Loucy (cell line): ENCODE data around the gene DDOST.

Source experiments
- H2AFZ ChIP-seq: fragments of 200-600 bp; sonication (generic); 2 replicates; pipeline ENCODE4 v1.6.0; 2016; ENCODE audit warnings: antibody characterized with exemption, mild to moderate bottlenecking, low read length, moderate library complexity
- H3F3A ChIP-seq: fragments of 200-600 bp; 2 replicates; pipeline ENCODE4 v1.6.0; 2016; ENCODE audit warnings: antibody characterized with exemption, low read depth, mild to moderate bottlenecking
- H3K27me3 ChIP-seq: fragments of 200-600 bp; sonication (generic); 2 replicates; pipeline ENCODE4 v1.6.1; 2014; ENCODE audit warnings: low read length, mild to moderate bottlenecking; ENCODE audit not compliant: insufficient read depth, poor library complexity, severe bottlenecking
- H3K36me3 ChIP-seq: fragments of 200-600 bp; sonication (generic); 2 replicates; pipeline ENCODE4 v1.6.1; 2016; ENCODE audit warnings: low read length; ENCODE audit not compliant: insufficient read depth
- H3K4me1 ChIP-seq: fragments of 200-600 bp; sonication (generic); 2 replicates; pipeline ENCODE4 v1.5.1; 2014; ENCODE audit warnings: low read length, mild to moderate bottlenecking; ENCODE audit not compliant: insufficient read depth, poor library complexity, severe bottlenecking
- H3K4me2 ChIP-seq: fragments of 200-600 bp; sonication (generic); 2 replicates; pipeline ENCODE4 v1.6.0; 2014; ENCODE audit warnings: antibody characterized with exemption, low read length, low read depth, mild to moderate bottlenecking; ENCODE audit not compliant: poor library complexity, severe bottlenecking
- H3K4me3 ChIP-seq: fragments of 200-600 bp; sonication (generic); 2 replicates; pipeline ENCODE4 v1.5.1; 2014; ENCODE audit warnings: low read length, mild to moderate bottlenecking, mixed read lengths; ENCODE audit not compliant: poor library complexity, severe bottlenecking
- H3K79me2 ChIP-seq: fragments of 200-600 bp; sonication (generic); 2 replicates; pipeline ENCODE4 v1.6.1; 2014; ENCODE audit warnings: low read length; ENCODE audit not compliant: insufficient read depth
- H3K9ac ChIP-seq: fragments of 200-600 bp; sonication (generic); 2 replicates; pipeline ENCODE4 v1.6.0; 2014; ENCODE audit warnings: mild to moderate bottlenecking, low read depth, low read length, moderate library complexity; ENCODE audit not compliant: poor library complexity, severe bottlenecking
- H3K9me2 ChIP-seq: fragments of 200-600 bp; sonication (generic); replicated peaks from 2 replicates; pipeline ENCODE4 v1.6.1; 2016; ENCODE audit warnings: low read depth, low read length, mixed read lengths
- H3K9me3 ChIP-seq: fragments of 200-600 bp; sonication (generic); 2 replicates; pipeline ENCODE4 v1.6.1; 2014; ENCODE audit warnings: mild to moderate bottlenecking, antibody characterized with exemption, low read length, low read depth; ENCODE audit not compliant: insufficient read depth
- H4K20me1 ChIP-seq: fragments of 200-600 bp; sonication (generic); 2 replicates; pipeline ENCODE4 v1.6.0; 2014; ENCODE audit warnings: antibody characterized with exemption, low read length, mild to moderate bottlenecking; ENCODE audit not compliant: insufficient read depth, poor library complexity, severe bottlenecking
- CTCF ChIP-seq: fragments of 200-600 bp; sonication (generic); conservative IDR thresholded peaks from 2 replicates; pipeline ENCODE4 v1.5.1; 2014; ENCODE audit warnings: mild to moderate bottlenecking, antibody characterized with exemption, low read length
- EZH2phosphoT487 ChIP-seq: fragments of 200-600 bp; IDR thresholded peaks from 2 replicates; pipeline ENCODE4 v1.6.1; 2018; ENCODE audit warnings: antibody characterized with exemption, mild to moderate bottlenecking, moderate library complexity, borderline replicate concordance

DDOST gene

DNA sequence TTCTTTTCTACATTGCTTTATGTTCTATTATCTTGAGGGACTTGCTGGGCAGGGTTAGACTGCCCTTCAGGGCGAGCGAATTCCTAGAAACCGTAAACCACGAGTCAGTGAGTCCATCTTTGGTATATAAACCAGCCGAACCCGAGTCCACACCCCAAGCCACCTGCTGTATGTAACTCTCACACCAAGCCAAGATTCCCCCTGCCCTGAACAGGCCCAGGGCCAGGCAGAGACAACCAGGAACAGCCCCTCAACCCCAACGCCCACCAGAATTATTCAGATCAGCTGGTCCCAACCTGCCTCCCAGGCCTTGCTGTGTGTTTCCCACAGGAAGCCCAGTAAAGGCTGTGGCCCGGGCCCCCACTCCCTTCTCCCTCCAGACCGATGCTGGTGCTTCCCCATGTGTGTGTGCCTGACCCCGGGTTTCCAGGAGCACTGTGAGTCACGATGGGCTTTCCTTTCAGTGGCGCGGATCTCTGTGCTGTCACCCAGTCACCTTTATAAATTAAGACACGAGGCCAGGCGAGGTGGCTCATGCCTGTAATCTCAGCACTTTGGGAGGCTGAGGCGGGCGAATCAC is 39.6 kb upstream of the DDOST start:
- Histone ChIP-seq H2AFZ (no peak overlapping the region), H3K36me3 (no peaks in the 10 kb centered on the region), H4K20me1 (no peaks in the 10 kb centered on the region), H3F3A (no peaks in the 10 kb centered on the region), H3K4me2 (no peak overlapping the region), H3K9ac (no peak overlapping the region), H3K4me1 (peaks cover 3% of the 10 kb centered on the region), H3K9me3 (no peaks in the 10 kb centered on the region), H3K79me2 (no peaks in the 10 kb centered on the region), H3K9me2 (no peaks in the 10 kb centered on the region), H3K4me3 (no peak overlapping the region), H3K27me3 (no peaks in the 10 kb centered on the region)
- no peak for TF ChIP-seq CTCF
- no peak for TF ChIP-seq EZH2phosphoT487

DNA sequence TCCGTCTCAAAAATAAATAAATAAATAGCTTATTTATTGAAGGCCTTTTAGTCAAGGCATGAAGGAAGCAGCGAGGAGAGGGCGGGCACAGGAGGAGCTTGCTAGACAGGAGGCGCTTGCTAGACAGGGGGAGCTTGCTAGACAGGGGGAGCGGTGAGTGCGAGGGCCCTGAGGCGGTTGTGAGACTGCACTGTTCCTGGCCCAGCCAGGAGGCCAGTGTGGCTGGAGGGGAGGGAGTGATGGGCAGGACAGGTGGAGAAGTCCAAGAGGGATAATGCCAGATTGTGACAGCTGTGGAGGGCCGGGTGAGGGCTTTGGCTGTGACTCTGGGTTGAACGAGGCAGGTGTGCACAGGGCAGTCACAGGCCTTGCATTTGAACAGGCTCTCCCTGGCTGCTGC is 38.4 kb upstream of the DDOST start:
- Histone ChIP-seq H3K9me2 (no peaks in the 10 kb centered on the region), H3K4me3 (no peak overlapping the region), H4K20me1 (no peaks in the 10 kb centered on the region), H3K4me1 (peaks cover 3% of the 10 kb centered on the region), H3K79me2 (no peaks in the 10 kb centered on the region), H3K4me2 (no peak overlapping the region), H3K27me3 (no peaks in the 10 kb centered on the region), H3K9ac (no peak overlapping the region), H3K36me3 (no peaks in the 10 kb centered on the region), H3K9me3 (no peaks in the 10 kb centered on the region), H3F3A (no peaks in the 10 kb centered on the region), H2AFZ (no peak overlapping the region)
- TF ChIP-seq CTCF: no peak
- TF ChIP-seq EZH2phosphoT487: no peak

DNA sequence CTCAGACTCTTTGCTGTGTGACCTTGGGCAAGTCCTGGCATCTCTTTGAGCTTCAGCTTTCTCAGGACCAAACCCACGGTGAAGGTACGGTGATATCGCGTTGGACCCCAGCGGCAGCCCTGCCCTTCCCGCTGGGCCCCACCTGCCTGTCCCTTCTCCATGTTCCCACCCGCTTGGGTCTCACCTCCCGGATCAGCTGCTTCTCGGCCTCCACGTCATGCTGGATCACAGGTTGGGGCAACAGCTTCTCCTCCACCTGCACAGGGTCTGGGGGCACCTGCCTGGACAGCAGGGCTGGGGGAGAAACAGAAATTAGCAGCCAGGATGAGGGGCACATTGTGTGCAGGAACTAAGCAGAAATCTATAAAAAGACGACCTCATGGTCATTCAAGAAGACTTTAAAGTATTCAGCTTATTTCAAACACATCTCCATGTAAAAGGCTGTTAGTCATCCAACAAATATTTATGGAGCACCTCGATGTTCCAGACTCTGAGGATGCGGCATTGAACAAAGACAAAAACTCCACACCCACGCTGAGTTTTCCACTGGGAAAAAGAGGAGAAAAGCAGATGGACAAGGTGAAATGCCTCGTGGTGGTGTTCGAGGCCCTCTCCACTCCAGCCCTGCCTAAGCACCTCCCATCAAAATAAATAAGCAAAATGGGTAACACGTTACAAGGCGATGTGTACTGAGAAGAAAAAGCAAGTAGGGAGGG is 37.2 kb upstream of the DDOST start:
- H3K4me1 ChIP-seq: peaks cover 3% of the 10 kb centered on the region
- H3K36me3 ChIP-seq: no peaks in the 10 kb centered on the region
- no peak for TF ChIP-seq CTCF
- TF ChIP-seq EZH2phosphoT487: no peak
- no peaks in the 10 kb centered on the region for H3K9me3 ChIP-seq
- H3K4me3 ChIP-seq: no peak overlapping the region
- H3K27me3 ChIP-seq: no peaks in the 10 kb centered on the region
- H3K9ac ChIP-seq: no peak overlapping the region
- H2AFZ ChIP-seq: no peak overlapping the region
- no peaks in the 10 kb centered on the region for H4K20me1 ChIP-seq
- no peak overlapping the region for H3K4me2 ChIP-seq
- no peaks in the 10 kb centered on the region for H3F3A ChIP-seq
- H3K79me2 ChIP-seq: no peaks in the 10 kb centered on the region
- no peaks in the 10 kb centered on the region for H3K9me2 ChIP-seq
